Neural cell (in vitro differentiated cells): ENCODE measurements around the gene CYP46A1.

Experiments
- CTCF ChIP-seq: fragments of 450-650 bp; IDR thresholded peaks from 2 replicates; pipeline ENCODE4 v1.5.1; 2014; ENCODE audit warnings: antibody characterized with exemption, mild to moderate bottlenecking, moderate library complexity; ENCODE audit not compliant: poor library complexity, severe bottlenecking
- MXI1 ChIP-seq: fragments of 450-650 bp; conservative IDR thresholded peaks from 2 replicates; pipeline ENCODE4 v1.6.1; 2014; ENCODE audit warnings: antibody characterized with exemption, mild to moderate bottlenecking; ENCODE audit not compliant: poor library complexity, severe bottlenecking
- RAD21 ChIP-seq: fragments of 450-650 bp; conservative IDR thresholded peaks from 2 replicates; pipeline ENCODE4 v1.6.1; 2014; ENCODE audit warnings: antibody characterized with exemption, mild to moderate bottlenecking, moderate library complexity
- SMC3 ChIP-seq: fragments of 450-650 bp; conservative IDR thresholded peaks from 2 replicates; pipeline ENCODE4 v1.6.1; 2014; ENCODE audit warnings: antibody characterized with exemption, mild to moderate bottlenecking, moderate library complexity; ENCODE audit not compliant: poor library complexity

DNA sequence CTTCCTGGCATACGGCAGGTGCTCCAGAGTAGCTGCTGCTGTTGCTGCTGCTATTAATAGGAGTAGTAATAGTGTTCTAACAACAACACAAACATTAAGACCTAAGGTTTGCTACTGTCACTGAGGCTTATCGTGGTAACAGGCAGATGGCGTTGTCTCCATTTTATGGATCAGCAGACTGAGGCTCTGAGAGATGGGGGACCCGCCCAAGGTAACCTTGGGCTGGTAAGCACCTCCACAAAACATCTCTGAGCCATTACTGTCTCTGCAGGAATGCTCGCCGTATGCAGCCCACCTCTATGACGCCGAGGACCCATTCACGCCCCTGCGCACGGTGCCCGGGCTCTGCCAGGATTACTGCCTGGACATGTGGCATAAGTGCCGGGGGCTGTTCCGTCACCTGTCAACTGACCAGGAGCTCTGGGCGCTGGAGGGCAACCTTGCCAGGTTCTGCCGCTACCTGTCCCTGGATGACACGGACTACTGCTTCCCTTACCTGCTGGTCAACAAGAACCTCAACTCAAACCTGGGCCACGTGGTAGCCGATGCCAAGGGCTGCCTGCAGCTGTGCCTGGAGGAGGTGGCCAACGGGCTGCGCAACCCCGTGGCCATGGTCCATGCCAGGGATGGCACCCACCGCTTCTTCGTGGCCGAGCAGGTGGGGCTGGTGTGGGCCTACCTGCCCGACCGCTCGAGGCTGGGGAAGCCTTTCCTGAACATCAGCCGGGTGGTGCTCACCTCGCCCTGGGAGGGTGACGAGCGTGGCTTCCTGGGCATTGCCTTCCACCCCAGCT lies 31.9 kb upstream of the CYP46A1 start:
- TF ChIP-seq CTCF (no peak), RAD21 (no peak), MXI1 (no peak), SMC3 (no peak)
